Activated CD4-positive, alpha-beta memory T cell treated with anti-CD3 and anti-CD28 coated beads, Interleukin-2, amount 10 ng/mL, durations not matched to agents 7 days and 5 days (primary cell): ENCODE results near the gene MAPRE2. TPM values are rescaled to one million over a fixed set of nuclear protein-coding genes. Genes with fewer than 3 reads are reported as not detected.

Source experiments
- CTCF ChIA-PET: fragments of 350-600 bp; sonication (Branson Sonifier 250); formaldehyde crosslinking; loops from one replicate; lab custom pipeline; 2021; ENCODE audit warnings: antibody characterized with exemption, inconsistent platforms; lab: Charles Lee
- POLR2A ChIA-PET: fragments of 350-600 bp; sonication (Branson Sonifier 250); formaldehyde crosslinking; loops from one replicate; lab custom pipeline; 2021; ENCODE audit warnings: antibody characterized with exemption; lab: Charles Lee
- DNase-seq: peaks from one replicate; pipeline ENCODE4 v3.0.0-alpha.2; 2020
- H3K27ac Mint-ChIP-seq: one replicate; pipeline ENCODE4 v1.8.0; 2021; ENCODE audit warnings: mild to moderate bottlenecking, mixed read lengths
- H3K27me3 Mint-ChIP-seq: one replicate; pipeline ENCODE4 v1.8.0; 2021; ENCODE audit warnings: mixed read lengths
- H3K36me3 Mint-ChIP-seq: one replicate; pipeline ENCODE4 v1.8.0; 2021; ENCODE audit warnings: low read depth, mixed read lengths
- H3K4me1 Mint-ChIP-seq: one replicate; pipeline ENCODE4 v1.8.0; 2021; ENCODE audit warnings: mixed read lengths
- H3K4me3 Mint-ChIP-seq: one replicate; pipeline ENCODE4 v1.8.0; 2021; ENCODE audit warnings: mild to moderate bottlenecking, mixed read lengths
- H3K9me3 Mint-ChIP-seq: one replicate; pipeline ENCODE4 v1.8.0; 2021; ENCODE audit warnings: mixed read lengths
- total RNA-seq, 2 experiments: library from RNA; stranded (reverse); gene quantifications; one replicate each; pipeline ENCODE4 v1.2.3, GENCODE V29; 2021

The MAPRE2 gene
- total RNA-seq, 2 experiments from 2014 or later, result 39.2 to 45.2 TPM

GRCh38 chr18:35024196-35024595, 17.0 kb upstream of the MAPRE2 start:
- CTCF ChIA-PET, result interaction anchor here (6.5 kb wide), 1 partner anchor 16 kb away, joined by 79 read pairs; the partner anchor contains the start of gene MAPRE2
- peaks cover 3% of the 10 kb centered on the region for H3K9me3 Mint-ChIP-seq
- no peak for DNase-seq
- H3K27me3 Mint-ChIP-seq, result peaks cover 2% of the 10 kb centered on the region
- peaks cover under 1% of the 10 kb centered on the region for H3K36me3 Mint-ChIP-seq
- POLR2A ChIA-PET, result interaction anchor here (8.9 kb wide), 1 partner anchor 17 kb away, joined by 141 read pairs; the partner anchor contains the start of gene MAPRE2
- no peak overlapping the region for H3K27ac Mint-ChIP-seq
- H3K4me1 Mint-ChIP-seq, result peaks cover 6% of the 10 kb centered on the region
- no peak overlapping the region for H3K4me3 Mint-ChIP-seq

GRCh38 chr18:35024965-35025364, 16.2 kb upstream of the MAPRE2 start:
- Mint-ChIP-seq H3K27me3 (peaks cover 2% of the 10 kb centered on the region), H3K36me3 (peaks cover 3% of the 10 kb centered on the region), H3K4me3 (no peak overlapping the region), H3K27ac (no peak overlapping the region), H3K9me3 (peaks cover 3% of the 10 kb centered on the region), H3K4me1 (peaks cover 13% of the 10 kb centered on the region)
- ChIA-PET CTCF (interaction anchor here (1.1 to 6.5 kb wide), 3 partner anchors 16 to 362 kb away, joined by 3 to 79 read pairs (median 8); partner anchors contain the start of gene MAPRE2), POLR2A (interaction anchor here (1.0 to 8.9 kb wide), 3 partner anchors 16 to 25 kb away, joined by 4 to 141 read pairs (median 5); partner anchors contain the start of gene MAPRE2)
- no peak for DNase-seq

GRCh38 chr18:35026407-35027061, 14.7 kb upstream of the MAPRE2 start:
- no peak overlapping the region for H3K27ac Mint-ChIP-seq
- peaks cover 9% of the 10 kb centered on the region for H3K36me3 Mint-ChIP-seq
- peaks cover 8% of the 10 kb centered on the region for H3K9me3 Mint-ChIP-seq
- POLR2A ChIA-PET, result interaction anchor here (1.6 to 8.9 kb wide), 3 partner anchors 15 to 47 kb away, joined by 3 to 141 read pairs (median 4); partner anchors contain the start of gene MAPRE2
- peaks cover 24% of the 10 kb centered on the region for H3K4me1 Mint-ChIP-seq
- CTCF ChIA-PET, result interaction anchor here (0.6 to 6.5 kb wide), 4 partner anchors 14 to 360 kb away, joined by 4 to 79 read pairs (median 8); partner anchors contain the start of gene MAPRE2
- H3K27me3 Mint-ChIP-seq, result peaks cover 2% of the 10 kb centered on the region
- H3K4me3 Mint-ChIP-seq, result no peak overlapping the region
- no peak for DNase-seq

- H3K9me3 Mint-ChIP-seq, result peaks cover 8% of the 10 kb centered on the region
- peaks cover 9% of the 10 kb centered on the region for H3K36me3 Mint-ChIP-seq
- no peak overlapping the region for H3K27ac Mint-ChIP-seq
- peaks cover 2% of the 10 kb centered on the region for H3K27me3 Mint-ChIP-seq
- no peak overlapping the region for H3K4me3 Mint-ChIP-seq
- ChIA-PET POLR2A (interaction anchor here (1.6 to 8.9 kb wide), 2 partner anchors 14 to 47 kb away, joined by 3 to 141 read pairs; partner anchors contain the start of gene MAPRE2), CTCF (interaction anchor here (1.3 to 6.5 kb wide), 3 partner anchors 13 to 359 kb away, joined by 3 to 79 read pairs (median 8); partner anchors contain the start of gene MAPRE2)
- DNase-seq, result no peak
- peaks cover 26% of the 10 kb centered on the region for H3K4me1 Mint-ChIP-seq
Measured at GRCh38 chr18:35027206-35027605, 14.0 kb upstream of the MAPRE2 start.

GRCh38 chr18:35028536-35028935, 12.7 kb upstream of the MAPRE2 start:
- no peak for DNase-seq
- no peaks in the 10 kb centered on the region for H3K27me3 Mint-ChIP-seq
- peaks cover 27% of the 10 kb centered on the region for H3K4me1 Mint-ChIP-seq
- H3K27ac Mint-ChIP-seq, result no peak overlapping the region
- H3K36me3 Mint-ChIP-seq, result peaks cover 9% of the 10 kb centered on the region
- CTCF ChIA-PET, result interaction anchor here (0.8 to 6.5 kb wide), 8 partner anchors 12 to 358 kb away, joined by 3 to 79 read pairs (median 4); partner anchors contain the start of gene MAPRE2
- POLR2A ChIA-PET, result interaction anchor here (0.5 to 8.9 kb wide), 7 partner anchors 13 to 469 kb away, joined by 3 to 141 read pairs (median 5); partner anchors contain the start of genes INO80C, MAPRE2 and ZNF397
- no peak overlapping the region for H3K4me3 Mint-ChIP-seq
- H3K9me3 Mint-ChIP-seq, result peaks cover 8% of the 10 kb centered on the region

GRCh38 chr18:35029103-35029502, 12.1 kb upstream of the MAPRE2 start:
- DNase-seq, result no peak
- H3K27me3 Mint-ChIP-seq, result no peaks in the 10 kb centered on the region
- H3K36me3 Mint-ChIP-seq, result peaks cover 9% of the 10 kb centered on the region
- H3K4me3 Mint-ChIP-seq, result peak overlapping the region; percentile 67
- POLR2A ChIA-PET, result interaction anchor here (0.8 to 8.9 kb wide), 15 partner anchors 8 to 553 kb away, joined by 3 to 141 read pairs (median 4); partner anchors contain the start of genes INO80C, MAPRE2, ZNF24 and ZNF397
- H3K9me3 Mint-ChIP-seq, result peaks cover 8% of the 10 kb centered on the region
- CTCF ChIA-PET, result interaction anchor here (0.8 to 6.5 kb wide), 14 partner anchors 11 to 315 kb away, joined by 3 to 79 read pairs (median 4); partner anchors contain the start of genes MAPRE2 and ZNF24
- peak overlapping the region; percentile 89 for H3K27ac Mint-ChIP-seq
- peaks cover 27% of the 10 kb centered on the region for H3K4me1 Mint-ChIP-seq

GRCh38 chr18:35029770-35030169, 11.4 kb upstream of the MAPRE2 start:
- DNase-seq, result no peak
- Mint-ChIP-seq H3K4me1 (peaks cover 27% of the 10 kb centered on the region), H3K27ac (peak overlapping the region; percentile 89), H3K4me3 (peak overlapping the region; percentile 67), H3K9me3 (peaks cover 8% of the 10 kb centered on the region), H3K27me3 (no peaks in the 10 kb centered on the region), H3K36me3 (peaks cover 9% of the 10 kb centered on the region)
- POLR2A ChIA-PET, result interaction anchor here (0.6 to 8.9 kb wide), 18 partner anchors 8 to 553 kb away, joined by 3 to 141 read pairs (median 4); partner anchors contain the start of genes INO80C, MAPRE2, ZNF24 and ZNF397
- CTCF ChIA-PET, result interaction anchor here (0.7 to 6.5 kb wide), 17 partner anchors 11 to 357 kb away, joined by 3 to 79 read pairs (median 3); partner anchors contain the start of genes MAPRE2 and ZNF24

- no peaks in the 10 kb centered on the region for H3K27me3 Mint-ChIP-seq
- peaks cover 8% of the 10 kb centered on the region for H3K9me3 Mint-ChIP-seq
- peaks cover 9% of the 10 kb centered on the region for H3K36me3 Mint-ChIP-seq
- ChIA-PET CTCF (interaction anchor here (1.0 to 6.5 kb wide), 13 partner anchors 10 to 356 kb away, joined by 3 to 79 read pairs (median 4); partner anchors contain the start of gene MAPRE2), POLR2A (interaction anchor here (0.6 to 8.9 kb wide), 14 partner anchors 8 to 1798 kb away, joined by 3 to 141 read pairs (median 4); partner anchors contain the start of genes INO80C, MAPRE2, TPGS2 and ZNF24)
- H3K4me3 Mint-ChIP-seq, result peak overlapping the region; percentile 67
- peaks cover 27% of the 10 kb centered on the region for H3K4me1 Mint-ChIP-seq
- peak overlapping the region; percentile 89 for H3K27ac Mint-ChIP-seq
- DNase-seq, result peak; percentile 26
Measured at GRCh38 chr18:35030277-35030989, 10.8 kb upstream of the MAPRE2 start.

- H3K4me1 Mint-ChIP-seq, result peaks cover 24% of the 10 kb centered on the region
- H3K4me3 Mint-ChIP-seq, result no peak overlapping the region
- CTCF ChIA-PET, result interaction anchor here (1.1 kb wide), 1 partner anchor 9 kb away, joined by 5 read pairs; the partner anchor contains the start of gene MAPRE2
- POLR2A ChIA-PET, result interaction anchor here (8.9 kb wide), 1 partner anchor 9 kb away, joined by 141 read pairs; the partner anchor contains the start of gene MAPRE2
- H3K27ac Mint-ChIP-seq, result no peak overlapping the region
- no peak for DNase-seq
- H3K9me3 Mint-ChIP-seq, result peaks cover 8% of the 10 kb centered on the region
- peaks cover 9% of the 10 kb centered on the region for H3K36me3 Mint-ChIP-seq
- no peaks in the 10 kb centered on the region for H3K27me3 Mint-ChIP-seq
Measured at GRCh38 chr18:35032113-35032512, 9.1 kb upstream of the MAPRE2 start.

GRCh38 chr18:35038029-35038428, 3.2 kb upstream of the MAPRE2 start:
- peaks cover 19% of the 10 kb centered on the region for H3K4me1 Mint-ChIP-seq
- DNase-seq, result no peak
- no peaks in the 10 kb centered on the region for H3K9me3 Mint-ChIP-seq
- POLR2A ChIA-PET, result interaction anchor here (1.6 kb wide), 1 partner anchor 8 kb away, joined by 10 read pairs; no protein-coding TSS in a partner anchor
- CTCF ChIA-PET, result interaction anchor here (5.1 kb wide), 1 partner anchor 11 kb away, joined by 79 read pairs; no protein-coding TSS in a partner anchor
- no peak overlapping the region for H3K27ac Mint-ChIP-seq
- no peak overlapping the region for H3K4me3 Mint-ChIP-seq
- H3K27me3 Mint-ChIP-seq, result no peaks in the 10 kb centered on the region
- H3K36me3 Mint-ChIP-seq, result peaks cover 7% of the 10 kb centered on the region

- H3K27me3 Mint-ChIP-seq, result no peaks in the 10 kb centered on the region
- H3K4me3 Mint-ChIP-seq, result no peak overlapping the region
- CTCF ChIA-PET, result interaction anchor here (5.1 kb wide), 1 partner anchor 12 kb away, joined by 79 read pairs; no protein-coding TSS in a partner anchor
- H3K4me1 Mint-ChIP-seq, result peaks cover 28% of the 10 kb centered on the region
- H3K36me3 Mint-ChIP-seq, result peaks cover 7% of the 10 kb centered on the region
- no peak for DNase-seq
- H3K27ac Mint-ChIP-seq, result no peak overlapping the region
- POLR2A ChIA-PET, result interaction anchor here (1.6 to 4.0 kb wide), 2 partner anchors 9 to 10 kb away, joined by 10 to 141 read pairs; no protein-coding TSS in a partner anchor
- H3K9me3 Mint-ChIP-seq, result no peaks in the 10 kb centered on the region
Measured at GRCh38 chr18:35038881-35039491, 2.2 kb upstream of the MAPRE2 start.
